GM18508 (cell line): ENCODE measurements around the gene MBNL1.
A peak's percentile ranks its signal among the peaks of the same experiment; 100 is the strongest.

Experiments used
- ATAC-seq: cut with Tn5 transposase; IDR thresholded peaks from one replicate; pipeline ENCODE4 v1.9.1; 2021; ENCODE audit warnings: moderate number of reproducible peaks; ENCODE audit not compliant: insufficient read depth, unreplicated experiment

MBNL1 gene

DNA sequence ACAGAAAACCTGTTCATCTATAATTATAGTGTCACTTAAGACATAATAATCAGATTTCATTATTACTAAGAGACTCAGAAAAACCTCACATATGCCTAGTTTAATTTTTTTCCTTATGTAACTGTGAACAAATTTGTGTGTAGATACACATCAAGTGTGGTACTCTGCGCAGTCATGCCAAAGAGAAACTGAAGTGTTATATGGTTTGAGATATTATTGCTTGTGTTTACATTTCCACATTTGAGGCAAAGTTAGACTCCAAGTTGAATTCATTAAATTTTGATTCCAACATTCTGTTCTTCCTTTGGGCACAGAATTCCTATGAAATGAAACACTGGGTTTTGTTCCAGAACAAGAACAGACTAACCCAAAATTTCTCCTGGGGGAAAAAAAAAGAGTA lies 2.2 kb downstream of the MBNL1 start:
- no peak for ATAC-seq

GRCh38 chr3:152271501-152272236 lies 2.9 kb downstream of the MBNL1 start:
- no peak for ATAC-seq

DNA sequence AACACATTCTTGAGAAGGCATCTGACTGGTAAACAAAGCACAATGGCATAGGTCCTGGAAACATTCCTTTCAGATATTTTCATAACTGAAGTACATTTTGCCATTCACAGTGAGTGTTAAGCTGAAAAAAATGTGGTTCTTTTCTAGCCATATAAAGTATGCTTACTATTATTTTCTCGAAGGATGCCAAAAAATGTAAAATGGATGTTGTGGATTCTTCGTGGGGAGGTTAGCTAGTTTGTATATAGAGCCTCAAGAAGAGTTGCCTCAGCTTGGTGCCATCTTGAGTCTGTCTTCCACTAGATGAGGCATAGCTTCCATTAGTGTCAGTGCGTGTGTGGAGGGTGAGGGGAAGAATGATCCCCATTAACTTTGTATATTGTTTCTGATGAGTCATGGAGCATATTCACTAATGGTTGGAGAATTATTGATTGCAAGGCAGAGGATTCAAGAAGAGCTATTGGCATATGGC lies 4.1 kb downstream of the MBNL1 start:
- no peak for ATAC-seq

DNA sequence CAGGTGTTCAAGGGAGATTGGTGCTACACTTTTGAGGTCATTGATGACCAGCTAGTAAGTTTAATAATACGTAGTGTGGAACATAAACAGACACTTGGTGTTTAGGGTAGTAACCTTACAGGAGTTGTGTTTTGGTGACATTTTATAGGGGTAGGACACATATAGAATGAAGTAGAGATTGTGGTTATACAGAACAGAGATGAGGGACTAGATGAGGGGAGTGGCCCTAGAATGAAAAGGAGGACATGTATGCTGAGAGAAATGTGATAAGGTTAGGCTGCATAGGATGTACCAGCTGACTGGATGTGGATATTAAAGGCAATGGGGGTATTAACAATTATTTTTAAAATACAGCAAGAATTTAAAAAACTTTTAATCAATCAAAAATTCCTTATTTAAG lies 8.0 kb downstream of the MBNL1 start:
- ATAC-seq: no peak

GRCh38 chr3:152277198-152277597 lies 8.5 kb downstream of the MBNL1 start:
- ATAC-seq: no peak

- no peak for ATAC-seq
Measured at GRCh38 chr3:152278756-152279427, 10.2 kb downstream of the MBNL1 start.

GRCh38 chr3:152279479-152279878 lies 10.8 kb downstream of the MBNL1 start:
- ATAC-seq: no peak

GRCh38 chr3:152280539-152280938 lies 11.8 kb downstream of the MBNL1 start:
- no peak for ATAC-seq

- ATAC-seq: peak; percentile 71
Measured at GRCh38 chr3:152281133-152281713, 12.5 kb downstream of the MBNL1 start.

- no peak for ATAC-seq
Measured at GRCh38 chr3:152282813-152283212, 14.1 kb downstream of the MBNL1 start.

DNA sequence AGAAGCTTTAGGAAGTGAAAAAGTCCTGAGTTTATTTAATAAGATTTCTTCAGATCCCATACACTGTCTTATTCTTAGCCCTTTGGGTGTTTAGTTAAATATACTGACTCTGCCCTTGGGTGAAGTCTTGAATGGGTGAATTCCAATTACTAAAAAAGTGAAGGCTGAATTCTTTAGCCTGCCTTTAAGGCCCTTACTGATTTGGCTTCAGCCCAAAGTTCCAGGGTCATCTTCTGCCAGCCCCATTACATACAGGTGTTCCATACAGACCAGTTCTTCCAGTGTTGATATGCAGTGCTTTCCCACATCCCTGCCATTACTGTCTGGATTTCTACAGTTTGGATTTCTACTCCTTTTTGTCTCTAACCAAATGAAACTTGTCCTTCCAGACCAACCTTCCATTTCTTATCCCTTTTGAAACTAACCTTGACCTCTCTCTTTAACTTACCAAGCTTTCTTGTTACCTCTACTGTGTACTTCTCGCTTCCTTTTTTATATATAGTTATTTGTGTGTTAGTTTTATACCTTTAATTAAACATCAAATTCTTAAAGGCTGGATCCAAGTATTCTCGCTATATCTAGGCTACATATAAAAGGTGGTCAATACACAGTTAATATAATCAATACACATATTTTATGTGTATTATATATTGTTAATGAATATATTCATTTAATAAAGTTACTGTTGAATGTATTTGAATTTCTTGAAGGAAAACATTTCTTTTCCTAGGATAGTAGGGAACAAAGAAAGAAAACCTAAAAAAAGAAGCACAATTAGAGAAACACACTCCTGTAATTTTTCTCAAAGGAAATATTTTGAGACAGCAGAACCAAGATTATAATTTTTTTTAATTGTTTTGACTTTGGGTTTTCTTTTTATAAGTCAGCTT lies 15.0 kb downstream of the MBNL1 start:
- no peak for ATAC-seq

DNA sequence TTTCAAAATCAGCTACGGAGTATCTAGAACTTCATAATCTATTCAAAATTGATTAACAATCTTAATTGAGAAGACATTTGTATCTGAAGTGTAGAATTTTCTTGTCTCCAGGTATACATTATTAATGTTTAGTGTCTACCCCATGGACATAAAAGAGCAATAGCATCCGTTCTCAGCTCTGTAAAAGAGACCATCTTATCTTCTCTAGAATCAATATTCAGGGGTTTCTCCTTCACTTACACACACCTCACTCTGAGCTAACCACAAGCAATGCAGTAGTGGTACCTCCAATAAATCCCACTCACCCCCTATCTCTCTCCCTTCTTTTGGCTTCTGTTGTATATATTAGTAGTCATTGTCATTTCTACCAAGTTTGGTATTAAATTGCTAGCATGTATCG lies 16.2 kb downstream of the MBNL1 start:
- ATAC-seq: no peak

DNA sequence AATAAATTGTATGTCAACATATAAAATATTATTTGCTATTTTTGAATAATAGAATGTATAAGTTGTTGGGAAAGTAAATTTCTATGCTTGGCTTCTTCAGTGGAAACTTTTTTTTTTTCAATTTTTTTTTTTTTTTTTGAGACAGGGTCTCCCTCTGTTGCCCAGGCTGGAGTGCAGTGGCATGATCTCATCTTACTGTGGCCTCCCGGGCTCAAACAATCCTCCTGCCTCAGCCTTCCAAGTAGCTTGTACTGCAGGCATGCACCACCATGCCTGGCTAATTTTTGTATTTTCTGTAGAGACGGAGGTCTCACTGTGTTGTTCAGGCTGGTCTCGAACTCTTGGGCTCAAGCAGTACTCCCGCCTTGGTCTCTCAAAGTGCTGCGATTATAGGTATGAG lies 16.8 kb downstream of the MBNL1 start:
- no peak for ATAC-seq

DNA sequence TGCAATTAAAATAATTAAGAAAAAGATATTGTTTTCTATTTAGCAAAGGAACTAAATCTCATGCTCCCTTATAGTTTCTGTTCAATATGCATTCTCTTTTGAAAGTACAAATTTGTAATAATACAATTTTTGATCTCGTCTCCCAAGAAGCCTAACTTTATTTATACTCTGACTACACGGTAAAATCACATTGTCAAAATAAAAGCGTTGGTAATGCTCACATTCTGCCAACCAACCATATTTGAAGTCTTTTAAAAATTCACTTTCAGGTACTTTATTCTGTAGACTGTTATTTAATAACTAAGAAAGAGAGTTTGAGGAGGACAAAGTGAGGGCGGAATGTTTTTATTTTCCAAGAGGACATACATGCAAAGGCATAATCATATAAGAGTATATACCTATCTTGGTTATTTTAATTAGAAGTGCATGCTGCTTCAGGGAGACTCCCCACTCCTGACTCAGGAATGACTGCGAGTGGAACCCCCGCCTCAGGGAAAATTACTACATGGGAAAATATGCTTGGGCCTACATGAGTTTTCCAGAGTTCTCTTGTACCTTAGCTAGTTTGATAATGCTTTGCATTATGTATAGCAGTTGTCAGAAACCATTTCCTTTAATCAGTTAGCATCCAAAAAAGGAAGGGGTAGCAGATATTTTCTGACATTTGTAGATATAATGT lies 19.3 kb downstream of the MBNL1 start:
- ATAC-seq: no peak

- ATAC-seq: no peak
Measured at GRCh38 chr3:152288681-152289080, 20.0 kb downstream of the MBNL1 start.

GRCh38 chr3:152289708-152290107 lies 21.0 kb downstream of the MBNL1 start:
- no peak for ATAC-seq

DNA sequence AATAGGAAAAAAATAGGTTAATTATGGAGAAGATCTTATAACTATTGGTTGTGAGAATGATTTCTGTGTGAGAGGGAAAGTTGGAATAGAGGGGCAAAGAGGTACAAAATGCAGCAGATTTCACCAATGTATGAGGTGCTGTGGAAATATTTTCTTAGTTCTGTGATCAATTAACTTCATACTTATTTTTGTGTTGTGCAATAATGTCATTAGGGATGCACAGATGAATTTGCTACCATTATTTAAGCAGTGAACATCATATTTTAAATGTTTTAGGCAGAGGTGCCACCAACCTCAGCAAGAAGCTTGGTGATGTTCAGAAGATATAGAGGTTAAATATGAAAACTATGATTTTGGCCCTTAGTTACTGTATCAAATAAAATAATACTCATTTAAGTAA lies 21.6 kb downstream of the MBNL1 start:
- no peak for ATAC-seq

- ATAC-seq: no peak
Measured at GRCh38 chr3:152291238-152291637, 22.5 kb downstream of the MBNL1 start.

- ATAC-seq: no peak
Measured at GRCh38 chr3:152291649-152292066, 22.9 kb downstream of the MBNL1 start.

- ATAC-seq: no peak
Measured at GRCh38 chr3:152292366-152292765, 23.6 kb downstream of the MBNL1 start.
